HEK293 (cell line): ENCODE data around the gene MCM10.
"Not testable (repeated sequence)": the region's sequence is repeated elsewhere in the genome, so short reads cannot be mapped to it uniquely, and the experiment has no call there.

Source experiments
- CTCF ChIA-PET: fragments of 350-600 bp; formaldehyde crosslinking; extraction: SDS; loops from one replicate; lab custom pipeline; 2021; ENCODE audit warnings: antibody characterized with exemption; lab: Yijun Ruan, JAX
- POLR2A ChIA-PET: fragments of 300-600 bp; formaldehyde crosslinking; extraction: SDS; loops from one replicate; lab custom pipeline; 2020; ENCODE audit warnings: antibody characterized with exemption, inconsistent platforms; lab: Yijun Ruan, JAX
- H3K27ac ChIP-seq: fragments of 200-500 bp; sonication (Bioruptor generic); 2 replicates; pipeline ENCODE4 v1.5.1; 2014; ENCODE audit warnings: low read depth, low read length, control low read depth, inconsistent platforms; ENCODE audit errors: extremely low read depth
- H3K36me3 ChIP-seq, 2 experiments: fragments of 200-500 bp in 1 of 2; sonication (Bioruptor generic) in 1 of 2; 1 replicate in 1 of 2; 2 replicates in 1 of 2; pipeline ENCODE4 v1.5.1; 2014 to 2017; ENCODE audit warnings: inconsistent platforms in 2 of 2, low read length in 2 of 2; ENCODE audit not compliant: control insufficient read depth in 2 of 2, insufficient read depth in 1 of 2
- H3K4me1 ChIP-seq: fragments of 200-500 bp; sonication (Bioruptor generic); 2 replicates; pipeline ENCODE4 v1.5.1; 2014; ENCODE audit warnings: mild to moderate bottlenecking, low read length, inconsistent platforms; ENCODE audit not compliant: control insufficient read depth, insufficient read depth
- H3K4me3 ChIP-seq: 2 replicates; pipeline ENCODE4 v1.5.1; 2011; ENCODE audit warnings: low read depth, mild to moderate bottlenecking, control low read depth, low read length, moderate library complexity
- H3K9me3 ChIP-seq: fragments of 200-500 bp; sonication (Bioruptor generic); 2 replicates; pipeline ENCODE4 v1.5.1; 2014; ENCODE audit warnings: low read depth, low read length, inconsistent platforms; ENCODE audit not compliant: control insufficient read depth, insufficient read depth
- GLIS2 ChIP-seq: fragments of 450-650 bp; formaldehyde crosslinking; IDR thresholded peaks from 2 replicates; pipeline ENCODE4 v1.5.1; 2016; ENCODE audit warnings: missing biosample characterization, missing genetic modification characterization
- HOXC10 ChIP-seq: sonication (generic); formaldehyde crosslinking; IDR thresholded peaks from 2 replicates; pipeline ENCODE4 v1.8.1; 2023; ENCODE audit warnings: mild to moderate bottlenecking, missing genetic modification reagents
- ZBTB7A ChIP-seq: fragments of 450-650 bp; formaldehyde crosslinking; IDR thresholded peaks from 2 replicates; pipeline ENCODE4 v1.5.1; 2016; ENCODE audit warnings: low read depth, missing biosample characterization, missing genetic modification characterization
- ZFP41 ChIP-seq: fragments of 450-650 bp; formaldehyde crosslinking; IDR thresholded peaks from 2 replicates; pipeline ENCODE4 v1.5.1; 2016; ENCODE audit warnings: missing biosample characterization, missing genetic modification characterization, borderline replicate concordance
- ZNF169 ChIP-seq: fragments of 450-650 bp; formaldehyde crosslinking; IDR thresholded peaks from 2 replicates; pipeline ENCODE4 v1.5.1; 2016; ENCODE audit warnings: missing biosample characterization, missing genetic modification characterization
- ZNF324 ChIP-seq: fragments of 450-650 bp; formaldehyde crosslinking; IDR thresholded peaks from 2 replicates; pipeline ENCODE4 v1.5.1; 2016; ENCODE audit warnings: missing biosample characterization, missing genetic modification characterization
- ZNF514 ChIP-seq: fragments of 450-650 bp; formaldehyde crosslinking; IDR thresholded peaks from 2 replicates; pipeline ENCODE4 v1.5.1; 2016; ENCODE audit warnings: missing biosample characterization, missing genetic modification characterization
- ZNF580 ChIP-seq: fragments of 450-650 bp; formaldehyde crosslinking; IDR thresholded peaks from 2 replicates; pipeline ENCODE4 v1.5.1; 2016; ENCODE audit warnings: missing biosample characterization, missing genetic modification characterization
- ZNF624 ChIP-seq: fragments of 450-650 bp; formaldehyde crosslinking; IDR thresholded peaks from 2 replicates; pipeline ENCODE4 v1.5.1; 2017; ENCODE audit warnings: missing biosample characterization, missing genetic modification characterization
- ZNF629 ChIP-seq: fragments of 450-650 bp; formaldehyde crosslinking; IDR thresholded peaks from 2 replicates; pipeline ENCODE4 v1.5.1; 2017; ENCODE audit warnings: missing biosample characterization, missing genetic modification characterization
- ZNF645 ChIP-seq: fragments of 450-650 bp; formaldehyde crosslinking; IDR thresholded peaks from 2 replicates; pipeline ENCODE4; 2016; ENCODE audit warnings: missing biosample characterization, missing genetic modification characterization
- ZNF791 ChIP-seq: fragments of 450-650 bp; formaldehyde crosslinking; IDR thresholded peaks from 2 replicates; pipeline ENCODE4 v1.5.1; 2016; ENCODE audit warnings: missing biosample characterization, missing genetic modification characterization
- ZXDB ChIP-seq: fragments of 450-650 bp; formaldehyde crosslinking; IDR thresholded peaks from 2 replicates; pipeline ENCODE4 v1.5.1; 2016; ENCODE audit warnings: missing biosample characterization, missing genetic modification characterization
- TF ChIP-seq, protein P1 (sequence below): fragments of 450-650 bp; formaldehyde crosslinking; IDR thresholded peaks from 2 replicates; pipeline ENCODE4 v1.5.1; 2016; ENCODE audit warnings: missing biosample characterization, missing genetic modification characterization
- TF ChIP-seq, protein P2 (sequence below): fragments of 450-650 bp; formaldehyde crosslinking; IDR thresholded peaks from 2 replicates; pipeline ENCODE4 v1.5.1; 2016; ENCODE audit warnings: missing biosample characterization, missing genetic modification characterization
- TF ChIP-seq, protein P3 (sequence below): fragments of 450-650 bp; formaldehyde crosslinking; IDR thresholded peaks from 2 replicates; pipeline ENCODE4 v1.5.1; 2017; ENCODE audit warnings: missing biosample characterization, missing genetic modification characterization
- TF ChIP-seq, protein P4 (sequence below): fragments of 450-650 bp; formaldehyde crosslinking; IDR thresholded peaks from 2 replicates; pipeline ENCODE4 v1.5.1; 2016; ENCODE audit warnings: missing biosample characterization, missing genetic modification characterization, low read depth

The MCM10 gene

DNA sequence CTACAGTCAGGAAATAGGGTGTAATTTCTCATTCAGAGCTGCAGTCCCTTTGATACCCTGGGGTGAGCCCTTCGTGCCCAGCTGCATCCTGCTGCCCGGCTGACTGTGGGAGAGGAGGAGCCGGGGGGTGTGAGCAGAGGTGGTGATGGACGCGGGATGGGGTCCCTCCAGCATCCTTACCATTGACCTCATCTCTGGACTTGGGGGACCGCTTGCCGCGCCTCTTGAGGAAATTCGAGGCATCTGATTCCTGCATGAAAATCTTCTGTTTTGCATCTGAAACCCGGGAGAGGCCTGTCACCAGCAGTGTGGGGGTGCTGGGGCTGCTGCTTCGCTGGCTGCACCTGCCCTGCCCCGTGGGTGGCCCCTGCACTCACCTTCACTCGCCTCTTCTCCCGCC lies 72.0 kb downstream of the MCM10 start:
- no peak overlapping the region for H3K4me3 ChIP-seq
- CTCF ChIA-PET: interaction anchor here (0.7 kb wide), 1 partner anchor 980 kb away, joined by 3 read pairs; no protein-coding TSS in a partner anchor
- TF ChIP-seq ZNF629 (tag by site-specific recombination): no peak
- TF ChIP-seq, protein P1, sequence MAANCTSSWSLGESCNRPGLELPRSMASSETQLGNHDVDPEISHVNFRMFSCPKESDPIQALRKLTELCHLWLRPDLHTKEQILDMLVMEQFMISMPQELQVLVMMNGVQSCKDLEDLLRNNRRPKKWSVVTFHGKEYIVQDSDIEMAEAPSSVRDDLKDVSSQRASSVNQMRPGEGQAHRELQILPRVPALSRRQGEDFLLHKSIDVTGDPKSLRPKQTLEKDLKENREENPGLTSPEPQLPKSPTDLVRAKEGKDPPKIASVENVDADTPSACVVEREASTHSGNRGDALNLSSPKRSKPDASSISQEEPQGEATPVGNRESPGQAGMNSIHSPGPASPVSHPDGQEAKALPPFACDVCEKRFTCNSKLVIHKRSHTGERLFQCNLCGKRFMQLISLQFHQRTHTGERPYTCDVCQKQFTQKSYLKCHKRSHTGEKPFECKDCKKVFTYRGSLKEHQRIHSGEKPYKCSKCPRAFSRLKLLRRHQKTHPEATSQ (tag by site-specific recombination): no peak
- TF ChIP-seq, protein P2, sequence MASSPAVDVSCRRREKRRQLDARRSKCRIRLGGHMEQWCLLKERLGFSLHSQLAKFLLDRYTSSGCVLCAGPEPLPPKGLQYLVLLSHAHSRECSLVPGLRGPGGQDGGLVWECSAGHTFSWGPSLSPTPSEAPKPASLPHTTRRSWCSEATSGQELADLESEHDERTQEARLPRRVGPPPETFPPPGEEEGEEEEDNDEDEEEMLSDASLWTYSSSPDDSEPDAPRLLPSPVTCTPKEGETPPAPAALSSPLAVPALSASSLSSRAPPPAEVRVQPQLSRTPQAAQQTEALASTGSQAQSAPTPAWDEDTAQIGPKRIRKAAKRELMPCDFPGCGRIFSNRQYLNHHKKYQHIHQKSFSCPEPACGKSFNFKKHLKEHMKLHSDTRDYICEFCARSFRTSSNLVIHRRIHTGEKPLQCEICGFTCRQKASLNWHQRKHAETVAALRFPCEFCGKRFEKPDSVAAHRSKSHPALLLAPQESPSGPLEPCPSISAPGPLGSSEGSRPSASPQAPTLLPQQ: no peak
- TF ChIP-seq, protein P3, sequence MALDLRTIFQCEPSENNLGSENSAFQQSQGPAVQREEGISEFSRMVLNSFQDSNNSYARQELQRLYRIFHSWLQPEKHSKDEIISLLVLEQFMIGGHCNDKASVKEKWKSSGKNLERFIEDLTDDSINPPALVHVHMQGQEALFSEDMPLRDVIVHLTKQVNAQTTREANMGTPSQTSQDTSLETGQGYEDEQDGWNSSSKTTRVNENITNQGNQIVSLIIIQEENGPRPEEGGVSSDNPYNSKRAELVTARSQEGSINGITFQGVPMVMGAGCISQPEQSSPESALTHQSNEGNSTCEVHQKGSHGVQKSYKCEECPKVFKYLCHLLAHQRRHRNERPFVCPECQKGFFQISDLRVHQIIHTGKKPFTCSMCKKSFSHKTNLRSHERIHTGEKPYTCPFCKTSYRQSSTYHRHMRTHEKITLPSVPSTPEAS (tag by site-specific recombination): no peak
- TF ChIP-seq, all 188 proteins: peak for 0
- H3K9me3 ChIP-seq: no peaks in the 10 kb centered on the region
- H3K27ac ChIP-seq: no peak overlapping the region
- H3K36me3 ChIP-seq: no peaks in the 10 kb centered on the region
- H3K4me1 ChIP-seq: no peaks in the 10 kb centered on the region
- POLR2A ChIA-PET: no interaction called here

GRCh38 chr10:13234172-13234571 lies 72.8 kb downstream of the MCM10 start, which contains the start of gene UCMA:
TSS of gene UCMA (minus strand) at chr10:13234374. CDS start at chr10:13234258, 116 bp downstream.
- ChIA-PET POLR2A (no interaction called here), CTCF (no interaction called here)
- no peak within 1 kb of the TSS for H3K27ac ChIP-seq
- H3K36me3 ChIP-seq: no peaks in the 10 kb centered on the region
- H3K4me3 ChIP-seq: no peak within 1 kb of the TSS
- H3K9me3 ChIP-seq: no peaks in the 10 kb centered on the region
- H3K4me1 ChIP-seq: no peaks in the 10 kb centered on the region
- TF ChIP-seq HOXC10 (CRISPR knock-in tag): no peak
- no peak for TF ChIP-seq GLIS2 (tag by site-specific recombination)
- no peak for TF ChIP-seq ZNF791 (tag by site-specific recombination)
- TF ChIP-seq ZNF514 (tag by site-specific recombination): no peak
- no peak for TF ChIP-seq ZNF169
- no peak for TF ChIP-seq ZNF624 (tag by site-specific recombination)
- TF ChIP-seq ZXDB (tag by site-specific recombination): no peak

DNA sequence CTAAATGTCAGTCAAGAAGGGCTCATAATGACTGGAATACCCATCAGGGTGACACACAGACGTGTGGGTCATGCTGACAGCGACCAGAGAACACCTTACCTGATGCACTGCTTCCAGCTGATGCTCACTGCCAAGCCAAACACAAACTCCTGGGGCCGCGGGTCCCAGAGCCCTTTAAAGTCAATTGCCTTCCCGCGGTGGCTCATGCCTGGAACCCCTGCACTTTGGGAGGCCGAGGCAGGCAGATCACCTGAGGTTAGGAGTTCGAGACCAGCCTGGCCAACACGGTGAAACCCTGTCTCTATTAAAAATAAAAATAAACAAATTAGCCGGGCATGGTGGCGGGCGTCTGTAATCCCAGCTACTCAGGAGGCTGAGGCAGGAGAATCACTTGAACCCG lies 73.4 kb downstream of the MCM10 start:
- POLR2A ChIA-PET: interaction anchor here (0.7 kb wide), 1 partner anchor 396 kb away, joined by 3 read pairs; no protein-coding TSS in a partner anchor
- CTCF ChIA-PET: interaction anchor here (0.6 kb wide), 1 partner anchor 877 kb away, joined by 3 read pairs; no protein-coding TSS in a partner anchor
- not testable (repeated sequence) for H3K4me1 ChIP-seq, H3K4me3 ChIP-seq, H3K36me3 ChIP-seq, H3K9me3 ChIP-seq, H3K27ac ChIP-seq

DNA sequence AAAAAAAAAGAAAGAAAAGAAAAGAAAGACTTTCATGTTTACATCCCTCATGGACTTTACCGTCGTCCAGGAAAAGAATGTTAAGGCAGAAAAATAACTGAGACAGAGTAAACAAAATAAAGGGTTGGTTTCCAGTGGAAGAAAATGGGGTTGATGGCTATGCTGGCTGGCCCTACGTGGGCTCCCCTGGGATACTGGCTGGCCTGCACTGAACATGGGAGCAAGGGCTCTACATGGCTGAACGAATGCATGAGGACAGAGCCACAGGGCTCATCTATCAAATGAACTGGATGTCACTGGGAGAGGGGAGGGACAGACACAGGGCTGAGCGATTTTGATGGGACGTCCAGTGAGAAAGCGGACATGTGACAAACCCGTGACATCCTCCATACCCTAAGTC lies 75.3 kb downstream of the MCM10 start:
- Histone ChIP-seq H3K27ac (no peak overlapping the region), H3K4me1 (no peaks in the 10 kb centered on the region), H3K36me3 (no peaks in the 10 kb centered on the region), H3K9me3 (no peaks in the 10 kb centered on the region), H3K4me3 (no peak overlapping the region)
- ChIA-PET POLR2A (interaction anchor here (0.7 kb wide), 1 partner anchor 19 kb away, joined by 6 read pairs; no protein-coding TSS in a partner anchor), CTCF (interaction anchor here (0.6 kb wide), 1 partner anchor 1405 kb away, joined by 6 read pairs; no protein-coding TSS in a partner anchor)
- TF ChIP-seq ZNF514 (tag by site-specific recombination) (no peak), ZNF645 (tag by site-specific recombination) (no peak), ZNF580 (tag by site-specific recombination) (no peak), ZBTB7A (tag by site-specific recombination) (no peak), ZNF324 (no peak), ZFP41 (no peak), ZXDB (tag by site-specific recombination) (no peak), HOXC10 (CRISPR knock-in tag) (no peak)
- TF ChIP-seq, protein P4, sequence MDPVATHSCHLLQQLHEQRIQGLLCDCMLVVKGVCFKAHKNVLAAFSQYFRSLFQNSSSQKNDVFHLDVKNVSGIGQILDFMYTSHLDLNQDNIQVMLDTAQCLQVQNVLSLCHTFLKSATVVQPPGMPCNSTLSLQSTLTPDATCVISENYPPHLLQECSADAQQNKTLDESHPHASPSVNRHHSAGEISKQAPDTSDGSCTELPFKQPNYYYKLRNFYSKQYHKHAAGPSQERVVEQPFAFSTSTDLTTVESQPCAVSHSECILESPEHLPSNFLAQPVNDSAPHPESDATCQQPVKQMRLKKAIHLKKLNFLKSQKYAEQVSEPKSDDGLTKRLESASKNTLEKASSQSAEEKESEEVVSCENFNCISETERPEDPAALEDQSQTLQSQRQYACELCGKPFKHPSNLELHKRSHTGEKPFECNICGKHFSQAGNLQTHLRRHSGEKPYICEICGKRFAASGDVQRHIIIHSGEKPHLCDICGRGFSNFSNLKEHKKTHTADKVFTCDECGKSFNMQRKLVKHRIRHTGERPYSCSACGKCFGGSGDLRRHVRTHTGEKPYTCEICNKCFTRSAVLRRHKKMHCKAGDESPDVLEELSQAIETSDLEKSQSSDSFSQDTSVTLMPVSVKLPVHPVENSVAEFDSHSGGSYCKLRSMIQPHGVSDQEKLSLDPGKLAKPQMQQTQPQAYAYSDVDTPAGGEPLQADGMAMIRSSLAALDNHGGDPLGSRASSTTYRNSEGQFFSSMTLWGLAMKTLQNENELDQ: no peak
